ENCODE results near the gene ZDHHC22.

Gene ZDHHC22

GRCh38 chr14:77158175-77158881 is 16.7 kb upstream of the ZDHHC22 start:
- Histone ChIP-seq H3K27me3 (replicated peaks in 2 of 5; ENCODE audit: control insufficient read depth in 4 of 5, insufficient read depth in 5 of 5, low read length in 4 of 5) (peaks cover 0 to 15% (median 10%) of the 10 kb centered on the region in 5 experiments), H3K27ac (ENCODE audit: insufficient read depth in 1 of 2, low read depth in 1 of 2, low read length in 2 of 2, poor library complexity in 1 of 2, severe bottlenecking in 2 of 2) (no peak overlapping the region), H3K4me1 (ENCODE audit: control extremely low read depth in 1 of 4, control insufficient read depth in 4 of 4, insufficient read depth in 4 of 4, low read length in 3 of 4) (peaks cover 0 to 9% (median 4%) of the 10 kb centered on the region in 4 experiments), H3K4me3 (ENCODE audit: control insufficient read depth in 1 of 7, extremely low read depth in 1 of 7, insufficient read depth in 4 of 7, low read depth in 2 of 7, low read length in 6 of 7) (no peak overlapping the region), H3K36me3 (ENCODE audit: control insufficient read depth in 4 of 4, insufficient read depth in 4 of 4, low read length in 3 of 4) (no peaks in the 10 kb centered on the region), H3K9me3 (ENCODE audit: control extremely low read depth in 1 of 5, control insufficient read depth in 4 of 5, insufficient read depth in 2 of 5, low read depth in 1 of 5, low read length in 4 of 5) (peaks cover 0 to 3% (median 0%) of the 10 kb centered on the region in 5 experiments)
- 40% methylated on average over 7 of the region's 18 CpGs for WGBS (ENCODE audit: insufficient coverage)
- ChIA-PET POLR2A (interaction anchor here (0.6 kb wide), 1 partner anchor 47 kb away, joined by 3 read pairs; no protein-coding TSS in a partner anchor), CTCF (interaction anchor here (1.1 to 1.9 kb wide), 3 partner anchors 30 to 157 kb away, joined by 3 to 6 read pairs (median 6); no protein-coding TSS in a partner anchor)
- peak; percentile 43 to 78 (median 76) for DNase-seq

- Histone ChIP-seq H3K27me3 (replicated peaks in 2 of 5; ENCODE audit: control insufficient read depth in 4 of 5, insufficient read depth in 5 of 5, low read length in 4 of 5) (peaks cover 0 to 15% (median 10%) of the 10 kb centered on the region in 5 experiments), H3K36me3 (ENCODE audit: control insufficient read depth in 4 of 4, insufficient read depth in 4 of 4, low read length in 3 of 4) (no peaks in the 10 kb centered on the region), H3K4me3 (ENCODE audit: control insufficient read depth in 1 of 7, extremely low read depth in 1 of 7, insufficient read depth in 4 of 7, low read depth in 2 of 7, low read length in 6 of 7) (no peak overlapping the region), H3K4me1 (ENCODE audit: control extremely low read depth in 1 of 4, control insufficient read depth in 4 of 4, insufficient read depth in 4 of 4, low read length in 3 of 4) (peaks cover 0 to 9% (median 4%) of the 10 kb centered on the region in 4 experiments), H3K27ac (ENCODE audit: insufficient read depth in 1 of 2, low read depth in 1 of 2, low read length in 2 of 2, poor library complexity in 1 of 2, severe bottlenecking in 2 of 2) (no peak overlapping the region), H3K9me3 (ENCODE audit: control extremely low read depth in 1 of 5, control insufficient read depth in 4 of 5, insufficient read depth in 2 of 5, low read depth in 1 of 5, low read length in 4 of 5) (peaks cover 0 to 3% (median 0%) of the 10 kb centered on the region in 5 experiments)
- ChIA-PET POLR2A (no interaction called here), CTCF (interaction anchor here (1.1 to 1.9 kb wide), 3 partner anchors 31 to 158 kb away, joined by 3 to 6 read pairs (median 6); no protein-coding TSS in a partner anchor)
- no peak for DNase-seq
- 78% methylated on average over 10 of the region's 11 CpGs for WGBS (ENCODE audit: insufficient coverage)
These were observed 16.1 kb upstream of the ZDHHC22 start for GRCh38 chr14:77157740-77158139.

GRCh38 chr14:77155083-77155482 is 13.5 kb upstream of the ZDHHC22 start:
- 94% methylated on average over 2 of the region's 2 CpGs for WGBS (ENCODE audit: insufficient coverage)
- H3K9me3 ChIP-seq (ENCODE audit: control extremely low read depth in 1 of 5, control insufficient read depth in 4 of 5, insufficient read depth in 2 of 5, low read depth in 1 of 5, low read length in 4 of 5): peaks cover 0 to 3% (median 0%) of the 10 kb centered on the region in 5 experiments
- ChIA-PET POLR2A (interaction anchor here (1.0 kb wide), 1 partner anchor 154 kb away, joined by 3 read pairs; no protein-coding TSS in a partner anchor), CTCF (interaction anchor here (1.1 to 5.8 kb wide), 4 partner anchors 25 to 169 kb away, joined by 3 to 59 read pairs (median 3); no protein-coding TSS in a partner anchor)
- H3K4me1 ChIP-seq (ENCODE audit: control extremely low read depth in 1 of 4, control insufficient read depth in 4 of 4, insufficient read depth in 4 of 4, low read length in 3 of 4): peaks cover 0 to 9% (median 4%) of the 10 kb centered on the region in 4 experiments
- no peak for DNase-seq
- no peak overlapping the region for H3K27ac ChIP-seq (ENCODE audit: insufficient read depth in 1 of 2, low read depth in 1 of 2, low read length in 2 of 2, poor library complexity in 1 of 2, severe bottlenecking in 2 of 2)
- no peaks in the 10 kb centered on the region for H3K36me3 ChIP-seq (ENCODE audit: control insufficient read depth in 4 of 4, insufficient read depth in 4 of 4, low read length in 3 of 4)
- H3K27me3 ChIP-seq (replicated peaks in 2 of 5; ENCODE audit: control insufficient read depth in 4 of 5, insufficient read depth in 5 of 5, low read length in 4 of 5): peaks cover 0 to 15% (median 10%) of the 10 kb centered on the region in 5 experiments
- H3K4me3 ChIP-seq (ENCODE audit: control insufficient read depth in 1 of 7, extremely low read depth in 1 of 7, insufficient read depth in 4 of 7, low read depth in 2 of 7, low read length in 6 of 7): no peak overlapping the region

GRCh38 chr14:77154421-77154820 is 12.8 kb upstream of the ZDHHC22 start:
- DNase-seq: no peak
- no peaks in the 10 kb centered on the region for H3K36me3 ChIP-seq (ENCODE audit: control insufficient read depth in 4 of 4, insufficient read depth in 4 of 4, low read length in 3 of 4)
- no peak overlapping the region for H3K4me3 ChIP-seq (ENCODE audit: control insufficient read depth in 1 of 7, extremely low read depth in 1 of 7, insufficient read depth in 4 of 7, low read depth in 2 of 7, low read length in 6 of 7)
- ChIA-PET POLR2A (no interaction called here), CTCF (interaction anchor here (0.9 to 5.8 kb wide), 7 partner anchors 12 to 170 kb away, joined by 3 to 59 read pairs (median 4); partner anchors contain the start of gene ZDHHC22)
- peaks cover 0 to 15% (median 10%) of the 10 kb centered on the region in 5 experiments for H3K27me3 ChIP-seq (replicated peaks in 2 of 5; ENCODE audit: control insufficient read depth in 4 of 5, insufficient read depth in 5 of 5, low read length in 4 of 5)
- H3K27ac ChIP-seq (ENCODE audit: insufficient read depth in 1 of 2, low read depth in 1 of 2, low read length in 2 of 2, poor library complexity in 1 of 2, severe bottlenecking in 2 of 2): no peak overlapping the region
- peaks cover 0 to 3% (median 0%) of the 10 kb centered on the region in 5 experiments for H3K9me3 ChIP-seq (ENCODE audit: control extremely low read depth in 1 of 5, control insufficient read depth in 4 of 5, insufficient read depth in 2 of 5, low read depth in 1 of 5, low read length in 4 of 5)
- 75% methylated on average over 2 of the region's 7 CpGs for WGBS (ENCODE audit: insufficient coverage)
- H3K4me1 ChIP-seq (ENCODE audit: control extremely low read depth in 1 of 4, control insufficient read depth in 4 of 4, insufficient read depth in 4 of 4, low read length in 3 of 4): peaks cover 0 to 9% (median 4%) of the 10 kb centered on the region in 4 experiments

- POLR2A ChIA-PET: no interaction called here
These were observed 12.2 kb upstream of the ZDHHC22 start for GRCh38 chr14:77153802-77154201.

GRCh38 chr14:77151918-77152588 is 10.5 kb upstream of the ZDHHC22 start:
- no peak overlapping the region for H3K27ac ChIP-seq (ENCODE audit: insufficient read depth in 1 of 2, low read depth in 1 of 2, low read length in 2 of 2, poor library complexity in 1 of 2, severe bottlenecking in 2 of 2)
- ChIA-PET POLR2A (no interaction called here), CTCF (interaction anchor here (0.6 to 6.3 kb wide), 26 partner anchors 9 to 312 kb away, joined by 3 to 59 read pairs (median 3); partner anchors contain the start of gene ZDHHC22)
- DNase-seq: peak; percentile 34 to 67 (median 58)
- no peaks in the 10 kb centered on the region for H3K4me1 ChIP-seq (ENCODE audit: control extremely low read depth in 1 of 4, control insufficient read depth in 4 of 4, insufficient read depth in 4 of 4, low read length in 3 of 4)
- H3K4me3 ChIP-seq (ENCODE audit: control insufficient read depth in 1 of 7, extremely low read depth in 1 of 7, insufficient read depth in 4 of 7, low read depth in 2 of 7, low read length in 6 of 7): no peak overlapping the region
- H3K36me3 ChIP-seq (ENCODE audit: control insufficient read depth in 4 of 4, insufficient read depth in 4 of 4, low read length in 3 of 4): no peaks in the 10 kb centered on the region
- H3K9me3 ChIP-seq (ENCODE audit: control extremely low read depth in 1 of 5, control insufficient read depth in 4 of 5, insufficient read depth in 2 of 5, low read depth in 1 of 5, low read length in 4 of 5): peaks cover 0 to 3% (median 0%) of the 10 kb centered on the region in 5 experiments
- no CpG with 5 or more reads among the region's 2 CpGs for WGBS (ENCODE audit: insufficient coverage)
- peaks cover 2 to 18% (median 7%) of the 10 kb centered on the region in 5 experiments for H3K27me3 ChIP-seq (replicated peaks in 2 of 5; ENCODE audit: control insufficient read depth in 4 of 5, insufficient read depth in 5 of 5, low read length in 4 of 5)

More at GRCh38 chr14:77153802-77154201, 12.2 kb upstream of the ZDHHC22 start:
- Histone ChIP-seq H3K4me1 (ENCODE audit: control extremely low read depth in 1 of 4, control insufficient read depth in 4 of 4, insufficient read depth in 4 of 4, low read length in 3 of 4) (peaks cover 0 to 9% (median 4%) of the 10 kb centered on the region in 4 experiments), H3K9me3 (ENCODE audit: control extremely low read depth in 1 of 5, control insufficient read depth in 4 of 5, insufficient read depth in 2 of 5, low read depth in 1 of 5, low read length in 4 of 5) (peaks cover 0 to 3% (median 0%) of the 10 kb centered on the region in 5 experiments), H3K4me3 (ENCODE audit: control insufficient read depth in 1 of 7, extremely low read depth in 1 of 7, insufficient read depth in 4 of 7, low read depth in 2 of 7, low read length in 6 of 7) (no peak overlapping the region), H3K27me3 (replicated peaks in 2 of 5; ENCODE audit: control insufficient read depth in 4 of 5, insufficient read depth in 5 of 5, low read length in 4 of 5) (peaks cover 0 to 14% (median 10%) of the 10 kb centered on the region in 5 experiments), H3K27ac (ENCODE audit: insufficient read depth in 1 of 2, low read depth in 1 of 2, low read length in 2 of 2, poor library complexity in 1 of 2, severe bottlenecking in 2 of 2) (no peak overlapping the region), H3K36me3 (ENCODE audit: control insufficient read depth in 4 of 4, insufficient read depth in 4 of 4, low read length in 3 of 4) (no peaks in the 10 kb centered on the region)
- CTCF ChIA-PET: interaction anchor here (0.8 to 6.3 kb wide), 12 partner anchors 11 to 273 kb away, joined by 3 to 59 read pairs (median 6); partner anchors contain the start of gene ZDHHC22
- DNase-seq: no peak
- WGBS (ENCODE audit: insufficient coverage): 95% methylated on average over 3 of the region's 3 CpGs
